CD4-positive, alpha-beta T cell treated with Interleukin-12 subunit alpha and Interleukin-12 subunit beta, for 1 hour (primary cell): ENCODE measurements around the gene ATOH8.
A peak's percentile ranks its signal among the peaks of the same experiment; 100 is the strongest.
"Not testable (repeated sequence)": the region's sequence is repeated elsewhere in the genome, so short reads cannot be mapped to it uniquely, and the experiment has no call there.

Source experiments
- DNase-seq: peaks from one replicate; pipeline ENCODE4 v3.0.0-alpha.2; 2020

The ATOH8 gene, protein sequence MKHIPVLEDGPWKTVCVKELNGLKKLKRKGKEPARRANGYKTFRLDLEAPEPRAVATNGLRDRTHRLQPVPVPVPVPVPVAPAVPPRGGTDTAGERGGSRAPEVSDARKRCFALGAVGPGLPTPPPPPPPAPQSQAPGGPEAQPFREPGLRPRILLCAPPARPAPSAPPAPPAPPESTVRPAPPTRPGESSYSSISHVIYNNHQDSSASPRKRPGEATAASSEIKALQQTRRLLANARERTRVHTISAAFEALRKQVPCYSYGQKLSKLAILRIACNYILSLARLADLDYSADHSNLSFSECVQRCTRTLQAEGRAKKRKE

DNA sequence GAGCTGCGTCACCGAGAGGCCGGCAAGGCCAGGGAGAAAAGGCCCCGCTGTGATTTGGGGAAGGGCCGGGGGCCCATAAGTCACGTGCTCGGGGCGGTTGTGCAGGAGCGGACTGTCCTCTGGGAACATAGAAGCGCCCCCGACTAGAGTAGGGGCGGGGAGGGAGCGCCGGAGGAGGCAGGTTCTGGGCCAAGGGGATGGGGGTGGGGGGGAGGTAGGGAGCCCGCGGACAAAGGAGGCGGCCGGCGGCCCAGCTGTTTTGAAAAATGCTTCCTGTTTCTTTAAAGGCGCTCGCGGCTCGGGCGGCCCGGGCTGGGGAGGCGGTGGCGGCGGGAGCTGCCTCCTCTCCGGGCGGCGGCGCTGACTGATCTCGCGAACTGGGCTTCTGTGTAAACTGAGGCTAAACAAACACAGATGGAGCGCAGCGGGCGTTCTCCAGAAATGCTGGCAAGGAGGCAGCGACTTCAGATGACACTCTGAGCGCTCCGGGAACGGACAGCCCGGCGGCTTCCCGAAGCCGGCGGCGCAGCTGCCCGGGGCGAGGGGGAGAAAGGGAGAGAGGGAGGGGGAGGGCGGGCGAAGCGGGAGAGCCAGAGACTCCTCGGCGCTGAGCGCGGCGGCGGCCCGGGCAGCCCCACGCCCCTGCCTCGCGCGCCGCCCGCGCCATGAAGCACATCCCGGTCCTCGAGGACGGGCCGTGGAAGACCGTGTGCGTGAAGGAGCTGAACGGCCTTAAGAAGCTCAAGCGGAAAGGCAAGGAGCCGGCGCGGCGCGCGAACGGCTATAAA lies at the start of gene ATOH8:
Gene ATOH8, plus strand, starts transcription at position 467 of the 788 bp plus-strand sequence. Its CDS starts 199 bp downstream, at position 666.
- peak; percentile 9 for DNase-seq

- DNase-seq = no peak
Measured at GRCh38 chr2:85704038-85704437, 49.8 kb upstream of the ATOH8 start.

DNA sequence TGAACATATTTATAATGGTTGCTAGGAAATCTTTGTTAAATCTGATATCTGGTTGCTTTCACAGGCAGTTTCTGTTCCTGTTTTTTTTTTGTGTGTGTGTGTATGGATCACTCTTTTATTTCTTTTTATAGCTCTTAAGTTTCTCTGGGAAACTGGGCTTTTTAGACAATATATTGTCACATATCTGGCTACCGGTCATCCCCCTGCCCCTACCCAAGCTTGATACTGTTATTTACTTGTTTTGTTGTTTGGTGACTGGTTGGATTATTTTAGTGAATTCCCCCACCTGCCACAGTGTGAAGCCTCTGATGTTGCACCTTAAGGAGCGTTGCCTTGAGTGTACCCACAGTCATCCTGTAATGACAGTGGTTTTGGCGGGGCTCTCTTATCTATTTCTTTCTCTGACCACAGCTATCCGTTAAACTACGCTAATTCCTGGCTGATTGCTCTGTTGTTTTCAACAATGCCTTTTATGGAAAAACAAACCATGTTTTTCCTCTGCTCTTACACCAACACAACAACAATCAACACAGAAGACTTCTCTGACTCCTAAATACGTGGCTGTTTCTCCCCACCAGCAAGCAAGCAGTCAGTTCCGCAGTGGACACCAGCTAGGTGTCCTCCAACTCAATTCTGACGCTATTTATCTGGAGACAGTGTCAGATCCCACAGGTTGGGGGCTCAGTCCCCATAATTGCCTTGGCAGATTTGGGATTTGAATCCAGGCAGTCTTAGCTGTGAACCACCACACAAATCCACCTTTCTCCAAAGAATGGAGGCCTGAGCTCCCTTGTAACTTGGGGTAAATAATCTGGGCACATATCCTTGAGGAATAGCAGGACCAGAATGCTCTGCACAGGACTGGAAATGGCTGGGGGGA lies 48.8 kb upstream of the ATOH8 start:
- peak; percentile 57 for DNase-seq

DNA sequence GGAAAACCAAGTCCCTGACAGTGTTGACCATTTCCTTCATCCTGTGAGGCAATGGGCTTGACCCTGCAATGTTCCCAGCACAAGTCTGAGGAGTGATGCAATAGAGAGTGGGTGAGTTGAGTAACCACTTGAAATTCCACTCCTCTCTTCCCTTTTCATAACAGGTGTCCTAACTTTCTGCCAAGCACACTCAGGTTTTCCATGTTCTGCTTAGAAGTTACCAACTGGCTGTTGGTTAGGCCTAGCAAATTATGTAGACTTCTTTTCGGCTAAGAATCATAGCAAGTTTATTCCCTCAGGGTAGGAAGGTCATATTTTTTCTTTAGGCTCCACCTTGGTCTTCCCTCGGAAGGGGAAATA lies 48.1 kb upstream of the ATOH8 start:
- no peak for DNase-seq

- no peak for DNase-seq
Measured at GRCh38 chr2:85706063-85706462, 47.7 kb upstream of the ATOH8 start.

- no peak for DNase-seq
Measured at GRCh38 chr2:85706599-85707296, 47.0 kb upstream of the ATOH8 start.

GRCh38 chr2:85707304-85707703 lies 46.5 kb upstream of the ATOH8 start:
- peak; percentile 82 for DNase-seq

DNA sequence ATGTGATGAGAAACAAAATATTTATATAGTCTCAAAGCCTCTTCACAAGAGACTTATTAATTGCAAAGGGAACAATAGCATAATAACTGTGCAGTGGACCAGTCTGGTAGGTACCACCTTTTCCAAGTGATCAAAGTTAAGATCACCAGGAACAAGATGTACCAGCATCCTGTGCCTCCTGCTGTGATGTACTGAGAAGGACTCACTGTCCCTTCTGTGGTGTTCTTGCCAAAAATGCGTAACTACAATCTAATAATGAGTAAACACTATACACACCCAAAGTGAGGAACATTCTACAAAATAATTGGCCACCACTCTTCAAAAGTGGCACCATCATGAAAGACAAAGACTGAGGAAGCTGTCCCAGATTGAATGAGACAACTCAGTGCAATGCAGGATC lies 45.1 kb upstream of the ATOH8 start:
- DNase-seq = no peak

GRCh38 chr2:85709401-85709811 lies 44.4 kb upstream of the ATOH8 start:
- no peak for DNase-seq

- no peak for DNase-seq
Measured at GRCh38 chr2:85710687-85711577, 42.9 kb upstream of the ATOH8 start.

- DNase-seq = no peak
Measured at GRCh38 chr2:85711578-85712060, 42.2 kb upstream of the ATOH8 start.

GRCh38 chr2:85712336-85712735 lies 41.5 kb upstream of the ATOH8 start:
- DNase-seq = no peak

DNA sequence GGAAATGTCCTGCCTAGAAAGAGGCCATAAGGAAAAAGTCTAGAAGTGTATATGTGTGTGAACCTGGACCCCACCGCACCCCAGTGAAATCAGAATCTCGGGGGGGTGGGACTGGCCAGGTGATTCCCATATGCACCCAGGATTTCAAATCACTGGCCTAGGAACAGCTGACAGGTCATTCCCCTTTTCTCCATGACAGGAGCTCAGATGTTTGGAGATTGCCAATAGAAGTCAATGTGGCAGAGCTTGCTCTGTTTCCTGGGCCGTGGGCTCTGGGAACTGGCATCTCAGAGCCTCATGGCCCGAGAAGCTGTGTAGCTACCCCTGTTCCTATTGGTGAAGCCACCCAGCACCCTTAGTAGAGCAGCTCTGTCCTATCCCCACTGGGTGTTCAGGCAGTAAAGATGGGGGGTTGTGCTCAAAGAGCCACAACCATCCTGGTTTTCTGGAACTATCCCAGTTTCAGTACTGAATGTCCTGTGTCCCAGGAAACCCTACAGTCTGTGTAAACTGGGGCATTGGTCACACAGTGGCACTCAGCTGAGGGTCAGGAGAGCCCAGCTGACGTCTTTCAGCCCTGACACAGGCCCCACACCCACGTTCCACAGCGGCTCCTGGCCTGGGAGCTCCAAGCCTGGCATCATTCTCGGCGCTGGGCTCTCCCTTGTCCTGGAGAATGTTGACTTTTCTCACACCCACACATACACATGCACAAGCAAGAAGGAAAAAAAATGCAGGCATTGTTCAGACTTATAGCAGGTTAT lies 40.8 kb upstream of the ATOH8 start:
- DNase-seq = no peak

- DNase-seq = no peak
Measured at GRCh38 chr2:85713836-85714235, 40.0 kb upstream of the ATOH8 start.

- not testable (repeated sequence) for DNase-seq
Measured at GRCh38 chr2:85714421-85714820, 39.4 kb upstream of the ATOH8 start.

DNA sequence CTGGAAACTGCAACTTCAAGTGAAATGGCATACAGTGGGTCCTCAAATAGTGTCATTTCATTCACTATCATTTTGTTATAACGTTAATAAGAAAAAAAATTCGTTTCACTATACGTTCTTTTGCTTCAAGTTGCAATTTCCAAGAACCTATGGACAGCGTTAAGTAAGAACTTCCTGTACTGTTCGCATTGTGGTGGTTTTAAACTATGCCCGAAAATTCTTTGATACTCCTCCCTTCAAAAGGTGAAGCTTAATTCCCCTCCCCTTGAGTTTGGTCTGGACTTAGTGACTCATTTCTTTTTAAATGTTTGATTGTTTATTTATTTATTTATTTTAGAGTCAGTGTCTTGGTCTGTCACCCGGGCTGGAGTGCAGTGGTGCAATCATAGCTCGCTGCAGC lies 39.0 kb upstream of the ATOH8 start:
- DNase-seq = no peak

GRCh38 chr2:85716346-85716914 lies 37.4 kb upstream of the ATOH8 start:
- no peak for DNase-seq

DNA sequence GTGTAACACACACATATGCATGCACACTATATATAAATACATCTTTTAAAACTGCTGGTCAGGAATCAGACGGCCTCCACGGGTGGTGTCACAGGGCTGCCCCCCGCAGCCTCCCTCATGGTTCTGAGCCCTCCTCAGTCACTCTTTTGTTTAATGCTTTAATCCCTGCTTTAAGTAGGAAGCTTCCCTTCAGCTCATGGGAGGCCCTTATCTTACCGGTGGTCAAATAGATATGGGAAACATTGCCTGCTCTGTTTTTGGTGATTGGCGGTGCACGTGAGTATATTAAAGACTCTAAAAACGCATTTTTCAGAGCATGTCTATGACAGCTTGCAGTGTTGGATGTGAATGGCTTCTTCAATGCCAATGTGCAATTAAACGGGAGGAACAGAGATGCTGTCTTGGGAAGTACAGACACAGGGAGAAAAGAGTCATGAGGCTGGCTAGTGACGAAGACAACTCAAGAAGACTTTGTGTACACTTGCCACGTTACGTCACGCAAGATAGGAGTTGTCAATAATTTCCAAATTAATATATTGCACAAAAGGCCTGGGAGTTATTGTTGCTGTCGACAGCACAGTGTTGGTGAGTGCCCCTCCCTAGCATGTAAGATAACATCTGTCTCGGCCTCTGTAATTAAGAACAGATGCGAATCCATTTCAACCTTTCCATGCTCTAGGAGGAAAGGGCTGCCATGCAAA lies 36.3 kb upstream of the ATOH8 start:
- no peak for DNase-seq

- no peak for DNase-seq
Measured at GRCh38 chr2:85718009-85718391, 35.8 kb upstream of the ATOH8 start.
